ENCODE results near the gene PREX1.

- TF ChIP-seq CTCF (IDR thresholded peaks at IDR 0.05; ENCODE audit: low read depth, low read length) (no peak), MAX (IDR thresholded peaks at IDR 0.05; ENCODE audit: low read depth, low read length) (no peak), MYC (IDR thresholded peaks at IDR 0.05; ENCODE audit: low read depth, low read length) (no peak), POLR2A (IDR thresholded peaks at IDR 0.05; ENCODE audit: extremely low read depth, insufficient read length) (no peak)
Measured at GRCh38 chr20:48711044-48711428, 116.8 kb downstream of the PREX1 start.
